H9 (cell line): Measurements from ENCODE around the gene KHK. TPM values are rescaled to one million over a fixed set of nuclear protein-coding genes. Genes with fewer than 3 reads are reported as not detected.

ENCODE experiments used
- DNase-seq: peaks from one replicate; pipeline ENCODE4 v3.0.0-alpha.2; 2017
- H2AFZ ChIP-seq: one replicate; pipeline ENCODE4 v1.6.1; 2013; ENCODE audit warnings: mild to moderate bottlenecking, low read length, control low read depth, moderate library complexity
- H2AK5ac ChIP-seq: 2 replicates; pipeline ENCODE4 v1.6.1; 2013; ENCODE audit warnings: low read length, control low read depth, mixed read lengths; ENCODE audit not compliant: insufficient read length
- H2BK120ac ChIP-seq: one replicate; pipeline ENCODE4 v1.6.1; 2013; ENCODE audit warnings: low read depth, mild to moderate bottlenecking, low read length, control low read depth, inconsistent platforms; ENCODE audit not compliant: poor library complexity, severe bottlenecking
- H2BK12ac ChIP-seq: 2 replicates; pipeline ENCODE4 v1.6.1; 2013; ENCODE audit warnings: low read length, control low read depth, mixed read lengths, low read depth; ENCODE audit not compliant: insufficient read length
- H2BK15ac ChIP-seq: 2 replicates; pipeline ENCODE4 v1.6.1; 2013; ENCODE audit warnings: low read depth, low read length, control low read depth
- H2BK20ac ChIP-seq: one replicate; pipeline ENCODE4 v1.6.1; 2013; ENCODE audit warnings: low read depth, mild to moderate bottlenecking, low read length, control low read depth, inconsistent platforms; ENCODE audit not compliant: poor library complexity, severe bottlenecking
- H2BK5ac ChIP-seq: 2 replicates; pipeline ENCODE4 v1.6.1; 2013; ENCODE audit warnings: low read length, control low read depth, mixed read lengths; ENCODE audit not compliant: insufficient read length
- H3K14ac ChIP-seq: 2 replicates; pipeline ENCODE4 v1.6.1; 2013; ENCODE audit warnings: low read length, control low read depth; ENCODE audit not compliant: insufficient read depth
- H3K18ac ChIP-seq: 2 replicates; pipeline ENCODE4 v1.6.1; 2013; ENCODE audit warnings: low read depth, mild to moderate bottlenecking, mixed read lengths, low read length, control low read depth; ENCODE audit not compliant: insufficient read length
- H3K23ac ChIP-seq: 2 replicates; pipeline ENCODE4 v1.6.1; 2013; ENCODE audit warnings: low read length, control low read depth, mixed read lengths, low read depth; ENCODE audit not compliant: insufficient read length
- H3K23me2 ChIP-seq: 2 replicates; pipeline ENCODE4 v1.6.1; 2013; ENCODE audit warnings: low read depth, mild to moderate bottlenecking, mixed read lengths, low read length, control low read depth; ENCODE audit not compliant: insufficient read length, poor library complexity, severe bottlenecking
- H3K27ac ChIP-seq: 2 replicates; pipeline ENCODE4 v1.5.1; 2013; ENCODE audit warnings: low read length, control low read depth, mixed read lengths, low read depth; ENCODE audit not compliant: insufficient read length
- H3K27me3 ChIP-seq: 2 replicates; pipeline ENCODE4 v1.6.1; 2013; ENCODE audit warnings: low read length, control low read depth, inconsistent platforms; ENCODE audit not compliant: insufficient read depth
- H3K4ac ChIP-seq: 2 replicates; pipeline ENCODE4 v1.6.1; 2013; ENCODE audit warnings: low read depth, mild to moderate bottlenecking, control low read depth, inconsistent platforms, low read length, moderate library complexity
- H3K4me1 ChIP-seq: 2 replicates; pipeline ENCODE4 v1.6.1; 2013; ENCODE audit warnings: low read length, control low read depth, inconsistent platforms; ENCODE audit not compliant: insufficient read depth
- H3K4me2 ChIP-seq: 2 replicates; pipeline ENCODE4 v1.6.1; 2013; ENCODE audit warnings: low read length, control low read depth, mixed read lengths; ENCODE audit not compliant: insufficient read length, insufficient read depth
- H3K56ac ChIP-seq: 2 replicates; pipeline ENCODE4 v1.6.1; 2013; ENCODE audit warnings: low read depth, mild to moderate bottlenecking, mixed read lengths, low read length, control low read depth; ENCODE audit not compliant: insufficient read length
- H3K79me1 ChIP-seq: 2 replicates; pipeline ENCODE4 v1.6.1; 2013; ENCODE audit warnings: low read depth, mild to moderate bottlenecking, moderate library complexity, low read length, control low read depth, inconsistent platforms; ENCODE audit not compliant: insufficient read depth, poor library complexity, severe bottlenecking
- H3K79me2 ChIP-seq: 2 replicates; pipeline ENCODE4 v1.6.1; 2013; ENCODE audit warnings: low read length, control low read depth, inconsistent platforms; ENCODE audit not compliant: insufficient read depth
- H3K9ac ChIP-seq: 2 replicates; pipeline ENCODE4 v1.6.1; 2013; ENCODE audit warnings: low read length, control low read depth, mixed read lengths; ENCODE audit not compliant: insufficient read length; ENCODE audit errors: extremely low read depth
- H3K9me3 ChIP-seq: one replicate; pipeline ENCODE4 v1.6.1; 2013; ENCODE audit warnings: low read depth, low read length, inconsistent platforms; ENCODE audit not compliant: control insufficient read depth
- H3T11ph ChIP-seq: one replicate; pipeline ENCODE4 v1.6.1; 2013; ENCODE audit warnings: mild to moderate bottlenecking, low read length, control low read depth, inconsistent platforms
- H4K20me1 ChIP-seq: one replicate; pipeline ENCODE4 v1.6.1; 2013; ENCODE audit not compliant: control insufficient read depth, insufficient read length, insufficient read depth
- H4K5ac ChIP-seq: 2 replicates; pipeline ENCODE4 v1.6.1; 2013; ENCODE audit warnings: low read depth, mild to moderate bottlenecking, mixed read lengths, low read length, control low read depth; ENCODE audit not compliant: insufficient read length
- H4K8ac ChIP-seq: replicated peaks from 2 replicates; pipeline ENCODE4 v1.6.1; 2013; ENCODE audit warnings: low read length, control low read depth, mixed read lengths, low read depth; ENCODE audit not compliant: insufficient read length
- H4K91ac ChIP-seq: 2 replicates; pipeline ENCODE4 v1.6.1; 2013; ENCODE audit warnings: low read depth, mild to moderate bottlenecking, moderate library complexity, mixed read lengths, low read length, control low read depth; ENCODE audit not compliant: insufficient read length
- H3K27ac Mint-ChIP-seq, 3 experiments: 2 replicates in 2 of 3; 3 replicates in 1 of 3; pipeline ENCODE4 v1.8.0; 2020 to 2021; ENCODE audit warnings: mixed read lengths in 3 of 3, mild to moderate bottlenecking in 1 of 3, moderate library complexity in 1 of 3
- H3K27me3 Mint-ChIP-seq: 2 replicates; pipeline ENCODE4 v1.8.0; 2021; ENCODE audit warnings: low read depth, mild to moderate bottlenecking, moderate library complexity, mixed read lengths
- H3K36me3 Mint-ChIP-seq, 3 experiments: 2 replicates in 2 of 3; 3 replicates in 1 of 3; pipeline ENCODE4 v1.8.0; 2020 to 2021; ENCODE audit warnings: low read depth in 3 of 3, mixed read lengths in 3 of 3; ENCODE audit not compliant: insufficient read depth in 1 of 3
- H3K4me1 Mint-ChIP-seq, 2 experiments: 2 replicates each; pipeline ENCODE4 v1.8.0; 2020; ENCODE audit warnings: mixed read lengths in 2 of 2
- H3K4me3 Mint-ChIP-seq, 2 experiments: 2 replicates in 1 of 2; 3 replicates in 1 of 2; pipeline ENCODE4 v1.8.0; 2020 to 2021; ENCODE audit warnings: mild to moderate bottlenecking in 2 of 2, mixed read lengths in 2 of 2, moderate library complexity in 1 of 2
- H3K9me3 Mint-ChIP-seq, 2 experiments: 2 replicates in 1 of 2; 3 replicates in 1 of 2; pipeline ENCODE4 v1.8.0; 2020; ENCODE audit warnings: mild to moderate bottlenecking in 2 of 2, mixed read lengths in 2 of 2, moderate library complexity in 1 of 2
- CTCF ChIP-seq: fragments of 200-600 bp; sonication (generic); conservative IDR thresholded peaks from 3 replicates; pipeline ENCODE4 v1.8.0; 2021; ENCODE audit warnings: antibody characterized with exemption, mild to moderate bottlenecking
- WGBS: extraction: QIAGEN DNeasy Blood & Tissue Kit; methylation state at CpG from one replicate; pipeline ENCODE4 v1.1.7; 2013; ENCODE audit warnings: missing lambda C conversion rate, low lambda C conversion rate, mixed read lengths; ENCODE audit not compliant: insufficient read length; ENCODE audit errors: extremely low coverage; 5-methylcytosine and 5-hydroxymethylcytosine counted together
- total RNA-seq: library from RNA; stranded (reverse); gene quantifications from 2 replicates; pipeline ENCODE4 v1.2.1, GENCODE V29; 2021

Gene KHK
- total RNA-seq, 1 experiment from 2014 or later = 12.1 TPM

- Histone ChIP-seq H2BK5ac (no peak overlapping the region), H3K27me3 (no peaks in the 10 kb centered on the region), H3K14ac (no peak overlapping the region), H2BK120ac (no peak overlapping the region), H3K4ac (no peak overlapping the region), H4K91ac (no peak overlapping the region), H3K56ac (no peak overlapping the region), H3K4me2 (no peak overlapping the region), H2AK5ac (no peak overlapping the region), H3K23ac (no peak overlapping the region), H2BK20ac (no peak overlapping the region), H3K18ac (no peak overlapping the region), H3K23me2 (no peaks in the 10 kb centered on the region), H3K9ac (no peak overlapping the region), H4K20me1 (no peaks in the 10 kb centered on the region), H3K4me1 (no peaks in the 10 kb centered on the region), H3K9me3 (no peaks in the 10 kb centered on the region), H2BK12ac (no peak overlapping the region), H3T11ph (no peak overlapping the region), H2AFZ (no peak overlapping the region), H2BK15ac (no peak overlapping the region), H4K5ac (no peak overlapping the region), H3K79me2 (peaks cover 2% of the 10 kb centered on the region; the same call in 1 of the 2 replicates), H3K79me1 (peaks cover 4% of the 10 kb centered on the region), H4K8ac (no peak overlapping the region), H3K27ac (no peak overlapping the region)
- DNase-seq = no peak
- TF ChIP-seq CTCF = no peak
- peak overlapping the region in 2 of 3 experiments; percentile 31 to 40; a peak in 2 of 7 replicates for H3K27ac Mint-ChIP-seq
- H3K4me3 Mint-ChIP-seq = peak overlapping the region; percentile 90 to 96; a peak in 3 of 5 replicates
- H3K36me3 Mint-ChIP-seq = peaks cover 9 to 28% (median 27%) of the 10 kb centered on the region in 3 experiments
- H3K4me1 Mint-ChIP-seq = peaks cover 10 to 11% of the 10 kb centered on the region in 2 experiments
- no CpG with 5 or more reads among the region's 12 CpGs for WGBS
- H3K27me3 Mint-ChIP-seq = peaks cover 10% of the 10 kb centered on the region
- no peaks in the 10 kb centered on the region for H3K9me3 Mint-ChIP-seq
These were observed 48.9 kb downstream of the KHK start for GRCh38 chr2:27135478-27135955.
